IMR-90 (cell line): ENCODE results near the gene ADAMTSL5. TPM values are rescaled to one million over a fixed set of nuclear protein-coding genes. Genes with fewer than 3 reads are reported as not detected.

Experiments used
- ATAC-seq: fragments of 200-7000 bp; cut with Tn5 transposase; 2 replicates; pipeline ENCODE4 v1.9.1; 2020; ENCODE audit warnings: low read depth, mild to moderate bottlenecking, moderate library complexity
- BruUV-seq: library from RNA; stranded (reverse); fragments of 400-500 nt; replicated peaks from 2 replicates; lab custom pipeline; 2021; lab: Mats Ljungman, UMichigan
- CTCF ChIA-PET: fragments of 300-600 bp; formaldehyde crosslinking; extraction: SDS; loops from one replicate; lab custom pipeline; 2021; ENCODE audit warnings: antibody characterized with exemption; lab: Yijun Ruan, JAX
- POLR2A ChIA-PET: fragments of 300-600 bp; sonication (Branson Sonifier 250); formaldehyde crosslinking; loops from one replicate; lab custom pipeline; 2022; ENCODE audit warnings: antibody characterized with exemption; ENCODE audit not compliant: unreplicated experiment; lab: Charles Lee
- DNase-seq: peaks from one replicate; pipeline ENCODE4 v3.0.0; 2013
- H2AFZ ChIP-seq: replicated peaks from 2 replicates; pipeline ENCODE3; 2013; ENCODE audit warnings: low read length, mild to moderate bottlenecking; ENCODE audit not compliant: poor library complexity
- H2AK5ac ChIP-seq: 2 replicates; pipeline ENCODE4 v1.6.1; 2013; ENCODE audit warnings: low read depth, low read length, inconsistent platforms
- H2AK9ac ChIP-seq: replicated peaks from 2 replicates; pipeline ENCODE3; 2013; ENCODE audit warnings: mild to moderate bottlenecking, low read depth, low read length, moderate library complexity; ENCODE audit not compliant: poor library complexity
- H2BK120ac ChIP-seq: 2 replicates; pipeline ENCODE4 v1.6.1; 2013; ENCODE audit warnings: low read depth, low read length, inconsistent platforms
- H2BK15ac ChIP-seq: 3 replicates; pipeline ENCODE4 v1.6.1; 2013; ENCODE audit warnings: low read depth, low read length, inconsistent platforms
- H2BK20ac ChIP-seq: 2 replicates; pipeline ENCODE4 v1.6.1; 2013; ENCODE audit warnings: low read depth, mild to moderate bottlenecking, inconsistent platforms, low read length, moderate library complexity
- H2BK5ac ChIP-seq: 2 replicates; pipeline ENCODE4 v1.6.1; 2013; ENCODE audit warnings: mild to moderate bottlenecking, low read depth, low read length, inconsistent platforms; ENCODE audit not compliant: poor library complexity, severe bottlenecking
- H3K14ac ChIP-seq: replicated peaks from 2 replicates; pipeline ENCODE4 v1.6.1; 2013; ENCODE audit warnings: low read depth, low read length, inconsistent platforms
- H3K18ac ChIP-seq: 2 replicates; pipeline ENCODE4 v1.6.1; 2013; ENCODE audit warnings: low read depth, low read length, control low read depth
- H3K23ac ChIP-seq: 2 replicates; pipeline ENCODE4 v1.6.1; 2013; ENCODE audit warnings: low read depth, low read length, inconsistent platforms
- H3K27ac ChIP-seq: 2 replicates; pipeline ENCODE4 v1.5.1; 2013; ENCODE audit warnings: mild to moderate bottlenecking, control low read depth, low read length; ENCODE audit not compliant: insufficient read depth
- H3K27me3 ChIP-seq: 2 replicates; pipeline ENCODE4 v1.6.1; 2013; ENCODE audit warnings: low read length; ENCODE audit not compliant: control insufficient read depth, insufficient read depth
- H3K36me3 ChIP-seq: 2 replicates; pipeline ENCODE4 v1.6.1; 2013; ENCODE audit warnings: low read length, mixed read lengths; ENCODE audit not compliant: control insufficient read depth, insufficient read depth
- H3K4ac ChIP-seq: 2 replicates; pipeline ENCODE4 v1.6.1; 2013; ENCODE audit warnings: low read depth, low read length, inconsistent platforms
- H3K4me1 ChIP-seq: 2 replicates; pipeline ENCODE4 v1.6.1; 2013; ENCODE audit warnings: low read length, mixed read lengths; ENCODE audit not compliant: control insufficient read depth, insufficient read depth
- H3K4me2 ChIP-seq: 2 replicates; pipeline ENCODE4 v1.6.1; 2013; ENCODE audit warnings: low read depth, mild to moderate bottlenecking, control low read depth, low read length, moderate library complexity
- H3K4me3 ChIP-seq: 2 replicates; pipeline ENCODE4 v1.5.1; 2013; ENCODE audit warnings: low read depth, mild to moderate bottlenecking, control low read depth, low read length, moderate library complexity; ENCODE audit not compliant: insufficient read depth
- H3K56ac ChIP-seq: 2 replicates; pipeline ENCODE4 v1.6.1; 2013; ENCODE audit warnings: low read length, inconsistent platforms; ENCODE audit not compliant: insufficient read depth; ENCODE audit errors: extremely low read depth
- H3K79me1 ChIP-seq, 2 experiments: 2 replicates each; pipeline ENCODE4 v1.6.1; 2013; ENCODE audit warnings: low read length in 2 of 2, inconsistent platforms in 1 of 2, low read depth in 1 of 2
- H3K9ac ChIP-seq: 2 replicates; pipeline ENCODE4 v1.6.1; 2013; ENCODE audit warnings: low read depth, low read length, control low read depth
- H3K9me1 ChIP-seq: 2 replicates; pipeline ENCODE4 v1.6.1; 2013; ENCODE audit warnings: low read length, inconsistent platforms; ENCODE audit not compliant: insufficient read depth
- H3K9me3 ChIP-seq: 2 replicates; pipeline ENCODE4 v1.6.1; 2013; ENCODE audit warnings: low read length; ENCODE audit not compliant: control insufficient read depth, insufficient read depth
- H4K20me1 ChIP-seq: 2 replicates; pipeline ENCODE4 v1.6.1; 2013; ENCODE audit warnings: low read length, inconsistent platforms; ENCODE audit not compliant: insufficient read depth
- H4K5ac ChIP-seq: 2 replicates; pipeline ENCODE4 v1.6.1; 2013; ENCODE audit warnings: mild to moderate bottlenecking, low read depth, low read length, control low read depth
- H4K8ac ChIP-seq, 2 experiments: 2 replicates each; pipeline ENCODE4 v1.6.1; 2013; ENCODE audit warnings: low read depth in 2 of 2, low read length in 2 of 2, control low read depth in 1 of 2, inconsistent platforms in 1 of 2
- H4K91ac ChIP-seq: 2 replicates; pipeline ENCODE4 v1.6.1; 2013; ENCODE audit warnings: low read depth, low read length, inconsistent platforms; ENCODE audit not compliant: insufficient read depth
- BHLHE40 ChIP-seq: fragments of 150-350 bp; IDR thresholded peaks from 2 replicates; pipeline ENCODE4 v1.6.1; 2016; ENCODE audit warnings: mild to moderate bottlenecking, low read depth, low read length
- CEBPB ChIP-seq: IDR thresholded peaks from 2 replicates; pipeline ENCODE4 v1.6.1; 2012; ENCODE audit warnings: low read depth, low read length, improper control_type of control experiment
- CHD1 ChIP-seq: IDR thresholded peaks from 2 replicates; pipeline ENCODE4 v1.6.1; 2012; ENCODE audit warnings: low read depth, low read length, improper control_type of control experiment
- FOS ChIP-seq: fragments of 150-350 bp; IDR thresholded peaks from 2 replicates; pipeline ENCODE4 v1.6.1; 2016; ENCODE audit warnings: low read depth, low read length
- MAFK ChIP-seq: IDR thresholded peaks from 2 replicates; pipeline ENCODE4 v1.6.1; 2012; ENCODE audit warnings: low read depth, low read length, improper control_type of control experiment
- MXI1 ChIP-seq: IDR thresholded peaks from 2 replicates; pipeline ENCODE4 v1.6.1; 2012; ENCODE audit warnings: low read depth, mild to moderate bottlenecking, low read length, moderate library complexity, borderline replicate concordance
- NFE2L2 ChIP-seq: fragments of 150-350 bp; IDR thresholded peaks from 2 replicates; pipeline ENCODE4 v1.6.1; 2016; ENCODE audit warnings: low read depth, mild to moderate bottlenecking, low read length
- POLR2A ChIP-seq: IDR thresholded peaks from 2 replicates; pipeline ENCODE4 v1.6.1; 2012; ENCODE audit warnings: mild to moderate bottlenecking, low read depth, low read length
- RAD21 ChIP-seq: IDR thresholded peaks from 2 replicates; pipeline ENCODE4 v1.6.1; 2012; ENCODE audit warnings: low read length, improper control_type of control experiment
- RCOR1 ChIP-seq: IDR thresholded peaks from 2 replicates; pipeline ENCODE4 v1.6.1; 2012; ENCODE audit warnings: mild to moderate bottlenecking, low read length, improper control_type of control experiment; ENCODE audit not compliant: insufficient replicate concordance
- RFX5 ChIP-seq: IDR thresholded peaks from 2 replicates; pipeline ENCODE4 v1.8.0; 2012; ENCODE audit warnings: low read depth, mild to moderate bottlenecking, low read length, moderate library complexity
- WGBS, 2 experiments: methylation state at CpG; one replicate each; pipeline versions ENCODE4 v1.1.5 to v1.1.7; 2013; ENCODE audit warnings: missing lambda C conversion rate in 2 of 2; ENCODE audit not compliant: insufficient read length in 1 of 2; ENCODE audit errors: extremely low coverage in 2 of 2; 5-methylcytosine and 5-hydroxymethylcytosine counted together
- dilution Hi-C: fragments of 300-500 bp; cut with HindIII; formaldehyde crosslinking; loops from one replicate; pipeline ENCODE4 v1.14.3; 2018; ENCODE audit warnings: low sequenced_read_pairs; ENCODE audit not compliant: unreplicated experiment
- in situ Hi-C: fragments of 300-500 bp; cut with MboI; formaldehyde crosslinking; loops from 3 replicates; pipeline ENCODE4 v1.14.3; 2019; ENCODE audit warnings: low sequenced_read_pairs, inconsistent platforms, mixed read lengths
- intact Hi-C: fragments of 100-400 bp; cut with micrococcal nuclease; formaldehyde crosslinking; loops from 2 replicates; pipeline ENCODE4 v1.10.0; 2022
- polyA plus RNA-seq, 3 experiments: library from polyadenylated mRNA; depleted of rRNA; stranded (reverse); fragments of >200 nt; gene quantifications; 2 replicates each; pipeline ENCODE4 v1.2.3, GENCODE V29; 2012; ENCODE audit warnings: low replicate concordance in 1 of 3
- total RNA-seq: library from RNA; depleted of rRNA; stranded (reverse); fragments of >200 nt; gene quantifications from 2 replicates; pipeline ENCODE4 v1.2.3, GENCODE V29; 2012
- TF ChIP-seq, protein P1 (sequence below): fragments of 150-350 bp; IDR thresholded peaks from 2 replicates; pipeline ENCODE4 v1.6.1; 2016; ENCODE audit warnings: low read depth, mild to moderate bottlenecking, low read length, moderate library complexity, borderline replicate concordance
- TF ChIP-seq, protein P2 (sequence below): conservative IDR thresholded peaks from 2 replicates; pipeline ENCODE4 v1.5.1; 2012; ENCODE audit warnings: mild to moderate bottlenecking, low read depth, low read length, improper control_type of control experiment
- TF ChIP-seq, protein P3 (sequence below): fragments of 150-350 bp; IDR thresholded peaks from 2 replicates; pipeline ENCODE4 v1.6.1; 2017; ENCODE audit warnings: mild to moderate bottlenecking, antibody characterized with exemption, low read length, low read depth

ADAMTSL5 gene
- total and polyA plus RNA-seq, 2 of the 4 experiments (the other 2 are of a cell fraction), result 0.90 to 10.8 TPM

DNA sequence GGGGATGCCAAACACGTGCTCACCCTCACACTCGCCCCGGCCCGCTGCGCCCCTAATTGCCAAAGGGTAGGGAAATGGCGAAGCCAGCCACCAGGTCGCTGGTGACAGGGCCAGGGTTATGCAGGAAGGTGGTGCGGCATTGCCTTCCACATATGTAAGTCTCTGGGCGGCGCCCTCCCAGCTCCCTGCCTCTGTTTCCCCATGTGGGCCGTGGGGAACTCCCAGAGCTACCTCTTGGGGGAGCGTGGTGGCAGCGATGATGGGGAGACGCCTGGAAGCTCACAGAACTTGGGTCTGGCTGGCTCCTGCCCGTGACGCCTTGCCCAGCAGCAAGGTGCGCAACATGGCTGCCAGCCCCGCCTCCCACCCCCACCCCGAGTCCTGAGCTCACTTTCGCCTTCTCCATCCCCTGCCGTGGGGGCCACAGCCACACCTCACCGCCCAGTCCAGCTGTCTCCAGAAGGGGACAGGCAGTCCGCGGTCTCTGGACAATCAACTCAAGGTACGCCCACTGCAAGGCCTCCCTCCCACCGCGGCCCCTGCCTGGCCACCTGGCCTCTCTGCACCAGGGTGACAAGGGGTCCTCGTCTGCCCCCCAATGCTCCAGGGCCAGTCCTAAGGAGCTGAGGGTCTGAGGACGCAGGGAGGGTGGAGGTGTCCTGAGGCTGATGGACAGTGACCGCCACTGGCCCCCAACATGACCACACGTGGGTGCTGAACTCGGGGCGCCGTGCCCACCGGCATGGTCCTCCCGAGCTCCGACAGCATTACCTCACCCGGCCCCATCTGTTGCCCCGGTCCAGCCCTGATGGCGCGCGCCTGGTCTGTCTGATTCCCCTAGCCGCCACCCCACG, 40.4 kb downstream of the ADAMTSL5 start:
- CTCF ChIA-PET, result interaction anchor here (0.6 kb wide), 2 partner anchors 18 to 981 kb away, joined by 4 read pairs; no protein-coding TSS in a partner anchor
- Histone ChIP-seq H3K79me1 (peaks cover 3 to 43% of the 10 kb centered on the region in 2 experiments), H3K23ac (no peak overlapping the region), H2BK5ac (no peak overlapping the region), H2BK120ac (no peak overlapping the region), H3K27me3 (peaks cover 50% of the 10 kb centered on the region), H4K5ac (no peak overlapping the region), H3K14ac (no peak overlapping the region), H3K4me1 (peaks cover 21% of the 10 kb centered on the region), H3K56ac (no peak overlapping the region), H3K4me2 (no peak overlapping the region), H3K9me1 (0 out of 2 replicates have a peak, but pooled peaks cover 3% of the 10 kb centered on the region), H2AFZ (no peak overlapping the region), H3K9me3 (no peaks in the 10 kb centered on the region; the same call in 1 of the 2 replicates), H3K4me3 (no peak overlapping the region), H2AK5ac (no peak overlapping the region), H4K8ac (no peak overlapping the region), H4K91ac (no peak overlapping the region), H2BK15ac (no peak overlapping the region), H3K36me3 (peaks cover 8% of the 10 kb centered on the region), H2BK20ac (no peak overlapping the region), H2AK9ac (no peak overlapping the region), H3K27ac (no peak overlapping the region), H3K18ac (no peak overlapping the region), H3K4ac (no peak overlapping the region), H4K20me1 (peaks cover 78% of the 10 kb centered on the region), H3K9ac (no peak overlapping the region)
- DNase-seq (no peak), ATAC-seq (no peak)
- POLR2A ChIA-PET, result interaction anchor here (0.5 to 0.6 kb wide), 2 partner anchors 118 to 164 kb away, joined by 3 to 8 read pairs; no protein-coding TSS in a partner anchor
- in situ Hi-C loops, result no loop called here
- WGBS, 2 experiments, result 49% methylated on average over 8 of the region's 44 CpGs; no CpG with 5 or more reads in 1 of the 2 experiments
- dilution Hi-C loops, result no loop called here
- intact Hi-C loops, result no loop called here
- no TSS peak for BruUV-seq
- TF ChIP-seq NFE2L2 (no peak), MXI1 (no peak), RCOR1 (no peak), RFX5 (no peak), POLR2A (no peak), RAD21 (no peak), BHLHE40 (no peak), FOS (no peak), CHD1 (no peak), CEBPB (no peak), MAFK (no peak)
- TF ChIP-seq, protein P1, sequence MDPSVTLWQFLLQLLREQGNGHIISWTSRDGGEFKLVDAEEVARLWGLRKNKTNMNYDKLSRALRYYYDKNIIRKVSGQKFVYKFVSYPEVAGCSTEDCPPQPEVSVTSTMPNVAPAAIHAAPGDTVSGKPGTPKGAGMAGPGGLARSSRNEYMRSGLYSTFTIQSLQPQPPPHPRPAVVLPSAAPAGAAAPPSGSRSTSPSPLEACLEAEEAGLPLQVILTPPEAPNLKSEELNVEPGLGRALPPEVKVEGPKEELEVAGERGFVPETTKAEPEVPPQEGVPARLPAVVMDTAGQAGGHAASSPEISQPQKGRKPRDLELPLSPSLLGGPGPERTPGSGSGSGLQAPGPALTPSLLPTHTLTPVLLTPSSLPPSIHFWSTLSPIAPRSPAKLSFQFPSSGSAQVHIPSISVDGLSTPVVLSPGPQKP, result no peak
- TF ChIP-seq, protein P2, sequence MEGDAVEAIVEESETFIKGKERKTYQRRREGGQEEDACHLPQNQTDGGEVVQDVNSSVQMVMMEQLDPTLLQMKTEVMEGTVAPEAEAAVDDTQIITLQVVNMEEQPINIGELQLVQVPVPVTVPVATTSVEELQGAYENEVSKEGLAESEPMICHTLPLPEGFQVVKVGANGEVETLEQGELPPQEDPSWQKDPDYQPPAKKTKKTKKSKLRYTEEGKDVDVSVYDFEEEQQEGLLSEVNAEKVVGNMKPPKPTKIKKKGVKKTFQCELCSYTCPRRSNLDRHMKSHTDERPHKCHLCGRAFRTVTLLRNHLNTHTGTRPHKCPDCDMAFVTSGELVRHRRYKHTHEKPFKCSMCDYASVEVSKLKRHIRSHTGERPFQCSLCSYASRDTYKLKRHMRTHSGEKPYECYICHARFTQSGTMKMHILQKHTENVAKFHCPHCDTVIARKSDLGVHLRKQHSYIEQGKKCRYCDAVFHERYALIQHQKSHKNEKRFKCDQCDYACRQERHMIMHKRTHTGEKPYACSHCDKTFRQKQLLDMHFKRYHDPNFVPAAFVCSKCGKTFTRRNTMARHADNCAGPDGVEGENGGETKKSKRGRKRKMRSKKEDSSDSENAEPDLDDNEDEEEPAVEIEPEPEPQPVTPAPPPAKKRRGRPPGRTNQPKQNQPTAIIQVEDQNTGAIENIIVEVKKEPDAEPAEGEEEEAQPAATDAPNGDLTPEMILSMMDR, result no peak
- TF ChIP-seq, protein P3, sequence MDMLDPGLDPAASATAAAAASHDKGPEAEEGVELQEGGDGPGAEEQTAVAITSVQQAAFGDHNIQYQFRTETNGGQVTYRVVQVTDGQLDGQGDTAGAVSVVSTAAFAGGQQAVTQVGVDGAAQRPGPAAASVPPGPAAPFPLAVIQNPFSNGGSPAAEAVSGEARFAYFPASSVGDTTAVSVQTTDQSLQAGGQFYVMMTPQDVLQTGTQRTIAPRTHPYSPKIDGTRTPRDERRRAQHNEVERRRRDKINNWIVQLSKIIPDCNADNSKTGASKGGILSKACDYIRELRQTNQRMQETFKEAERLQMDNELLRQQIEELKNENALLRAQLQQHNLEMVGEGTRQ, result no peak
